Skeletal muscle satellite cell (primary cell): ENCODE data around the gene OR10H5.
"Not testable (repeated sequence)": the region's sequence is repeated elsewhere in the genome, so short reads cannot be mapped to it uniquely, and the experiment has no call there.

Experiments
- H3K27me3 ChIP-seq: 2 replicates; pipeline ENCODE4 v1.7.0; 2013; ENCODE audit warnings: low read length; ENCODE audit not compliant: control insufficient read depth, insufficient read depth
- H3K36me3 ChIP-seq: 2 replicates; pipeline ENCODE4 v1.7.0; 2013; ENCODE audit warnings: mild to moderate bottlenecking, control low read depth, low read length; ENCODE audit not compliant: insufficient read depth
- H3K4me1 ChIP-seq: 2 replicates; pipeline ENCODE4 v1.7.0; 2013; ENCODE audit warnings: low read length; ENCODE audit not compliant: control insufficient read depth, insufficient read depth
- H3K4me2 ChIP-seq: 2 replicates; pipeline ENCODE4 v1.7.0; 2013; ENCODE audit warnings: mild to moderate bottlenecking, low read length
- H3K4me3 ChIP-seq: 2 replicates; pipeline ENCODE4 v1.7.0; 2013; ENCODE audit warnings: low read length
- H3K9ac ChIP-seq: 2 replicates; pipeline ENCODE4 v1.7.0; 2013; ENCODE audit warnings: mild to moderate bottlenecking, low read depth, low read length, moderate library complexity
- H3K9me3 ChIP-seq: replicated peaks from 2 replicates; pipeline ENCODE4 v1.7.0; 2013; ENCODE audit warnings: mild to moderate bottlenecking, control low read depth, low read length

The OR10H5 gene

GRCh38 chr19:15779756-15780476 lies 7.5 kb upstream of the OR10H5 start:
- peaks cover 5% of the 10 kb centered on the region for H3K9me3 ChIP-seq
- H3K27me3 ChIP-seq: no peaks in the 10 kb centered on the region
- no peaks in the 10 kb centered on the region for H3K36me3 ChIP-seq
- H3K4me3 ChIP-seq: no peak overlapping the region
- H3K4me2 ChIP-seq: no peak overlapping the region
- H3K4me1 ChIP-seq: no peaks in the 10 kb centered on the region
- H3K9ac ChIP-seq: no peak overlapping the region

GRCh38 chr19:15780610-15781418 lies 6.6 kb upstream of the OR10H5 start:
- Histone ChIP-seq H3K36me3 (no peaks in the 10 kb centered on the region), H3K9ac (no peak overlapping the region), H3K4me1 (no peaks in the 10 kb centered on the region), H3K4me3 (no peak overlapping the region), H3K9me3 (peaks cover 5% of the 10 kb centered on the region), H3K4me2 (no peak overlapping the region), H3K27me3 (no peaks in the 10 kb centered on the region)

GRCh38 chr19:15781661-15782060 lies 5.8 kb upstream of the OR10H5 start:
- Histone ChIP-seq H3K4me1 (no peaks in the 10 kb centered on the region), H3K4me3 (no peak overlapping the region), H3K9me3 (peaks cover 5% of the 10 kb centered on the region), H3K36me3 (no peaks in the 10 kb centered on the region), H3K9ac (no peak overlapping the region), H3K4me2 (no peak overlapping the region), H3K27me3 (no peaks in the 10 kb centered on the region)

GRCh38 chr19:15782211-15782610 lies 5.2 kb upstream of the OR10H5 start:
- H3K4me2 ChIP-seq: no peak overlapping the region
- peaks cover 2% of the 10 kb centered on the region for H3K9me3 ChIP-seq
- no peak overlapping the region for H3K4me3 ChIP-seq
- no peak overlapping the region for H3K9ac ChIP-seq
- no peaks in the 10 kb centered on the region for H3K4me1 ChIP-seq
- H3K27me3 ChIP-seq: no peaks in the 10 kb centered on the region
- H3K36me3 ChIP-seq: no peaks in the 10 kb centered on the region

- not testable (repeated sequence) for H3K4me1 ChIP-seq, H3K9me3 ChIP-seq, H3K36me3 ChIP-seq, H3K9ac ChIP-seq, H3K4me2 ChIP-seq, H3K27me3 ChIP-seq, H3K4me3 ChIP-seq
Measured at GRCh38 chr19:15782896-15783295, 4.6 kb upstream of the OR10H5 start.

GRCh38 chr19:15788594-15789270 lies 1.3 kb downstream of the OR10H5 start:
- Histone ChIP-seq H3K9me3 (no peaks in the 10 kb centered on the region), H3K4me1 (no peaks in the 10 kb centered on the region), H3K27me3 (no peaks in the 10 kb centered on the region), H3K9ac (no peak overlapping the region), H3K36me3 (no peaks in the 10 kb centered on the region), H3K4me3 (no peak overlapping the region), H3K4me2 (no peak overlapping the region)

GRCh38 chr19:15790096-15790495 lies 2.6 kb downstream of the OR10H5 start:
- no peak overlapping the region for H3K4me3 ChIP-seq
- H3K4me1 ChIP-seq: no peaks in the 10 kb centered on the region
- no peak overlapping the region for H3K9ac ChIP-seq
- H3K27me3 ChIP-seq: no peaks in the 10 kb centered on the region
- H3K4me2 ChIP-seq: no peak overlapping the region
- H3K9me3 ChIP-seq: no peaks in the 10 kb centered on the region
- H3K36me3 ChIP-seq: no peaks in the 10 kb centered on the region

- H3K36me3 ChIP-seq, H3K27me3 ChIP-seq, H3K4me1 ChIP-seq, H3K4me3 ChIP-seq, H3K9ac ChIP-seq, H3K4me2 ChIP-seq, H3K9me3 ChIP-seq: not testable (repeated sequence)
Measured at GRCh38 chr19:15794279-15794678, 6.8 kb downstream of the OR10H5 start.

GRCh38 chr19:15810335-15810734 lies 22.9 kb downstream of the OR10H5 start:
- Histone ChIP-seq H3K9me3 (no peaks in the 10 kb centered on the region), H3K27me3 (no peaks in the 10 kb centered on the region), H3K9ac (no peak overlapping the region), H3K4me3 (no peak overlapping the region), H3K4me1 (no peaks in the 10 kb centered on the region), H3K4me2 (no peak overlapping the region), H3K36me3 (no peaks in the 10 kb centered on the region)

GRCh38 chr19:15811476-15811875 lies 24.0 kb downstream of the OR10H5 start:
- no peaks in the 10 kb centered on the region for H3K4me1 ChIP-seq
- no peak overlapping the region for H3K4me3 ChIP-seq
- no peaks in the 10 kb centered on the region for H3K9me3 ChIP-seq
- no peak overlapping the region for H3K4me2 ChIP-seq
- no peaks in the 10 kb centered on the region for H3K27me3 ChIP-seq
- no peak overlapping the region for H3K9ac ChIP-seq
- no peaks in the 10 kb centered on the region for H3K36me3 ChIP-seq

GRCh38 chr19:15812060-15812722 lies 24.7 kb downstream of the OR10H5 start:
- H3K4me2 ChIP-seq: no peak overlapping the region
- H3K27me3 ChIP-seq: no peaks in the 10 kb centered on the region
- no peak overlapping the region for H3K4me3 ChIP-seq
- H3K9ac ChIP-seq: no peak overlapping the region
- no peaks in the 10 kb centered on the region for H3K36me3 ChIP-seq
- H3K9me3 ChIP-seq: no peaks in the 10 kb centered on the region
- no peaks in the 10 kb centered on the region for H3K4me1 ChIP-seq
